HCT116 (cell line): ENCODE data around the gene LARP1. TPM values are rescaled to one million over a fixed set of nuclear protein-coding genes. Genes with fewer than 3 reads are reported as not detected.

ENCODE experiments used
- ATAC-seq: fragments of 200-7000 bp; cut with Tn5 transposase; 2 replicates; pipeline ENCODE4 v1.9.1; 2020; ENCODE audit warnings: mild to moderate bottlenecking, moderate library complexity
- BruUV-seq: library from RNA; stranded (reverse); fragments of 400-500 nt; replicated peaks from 2 replicates; lab custom pipeline; 2021; lab: Mats Ljungman, UMichigan
- CTCF ChIA-PET: fragments of 300-600 bp; sonication (Branson Sonifier 250); formaldehyde crosslinking; loops from one replicate; lab custom pipeline; 2021; ENCODE audit warnings: antibody characterized with exemption; lab: Charles Lee
- POLR2A ChIA-PET: fragments of 300-600, 350-600 bp; sonication (Branson Sonifier 250); formaldehyde crosslinking; loops from one replicate; lab custom pipeline; 2021; ENCODE audit warnings: antibody characterized with exemption; lab: Charles Lee
- RAD21 ChIA-PET, 2 experiments: fragments of 300-600 bp; sonication (Branson Sonifier 250); formaldehyde crosslinking; loops; one replicate each; lab custom pipeline; 2023; ENCODE audit warnings: low total read pairs in 2 of 2; ENCODE audit not compliant: uncharacterized antibody in 2 of 2, unreplicated experiment in 2 of 2, low non-redundant PET in 1 of 2; lab: Charles Lee
- DNase-seq: peaks from one replicate; pipeline ENCODE4 v3.0.0-alpha.2; 2010; ENCODE audit warnings: low read depth, low spot score
- H2AFZ ChIP-seq: fragments of 200-600 bp; shearing (Covaris generic), sonication (generic); 2 replicates; pipeline ENCODE4 v1.6.1; 2017; ENCODE audit warnings: low read depth, mixed run types, mixed read lengths, antibody characterized with exemption, low read length; ENCODE audit not compliant: poor library complexity, severe bottlenecking
- H3K27ac ChIP-seq: 2 replicates; pipeline ENCODE4 v1.5.1; 2012; ENCODE audit warnings: low read depth, low read length
- H3K27me3 ChIP-seq: fragments of 200-600 bp; sonication (generic); 2 replicates; pipeline ENCODE4 v1.6.1; 2016; ENCODE audit warnings: mixed run types, low read length, mixed read lengths; ENCODE audit not compliant: insufficient read depth
- H3K36me3 ChIP-seq, 2 experiments: fragments of 200-500 bp in 1 of 2; fragments of 200-600 bp in 1 of 2; sonication (Bioruptor generic) in 1 of 2; sonication (generic) in 1 of 2; 2 replicates each; pipeline versions ENCODE4 v1.5.1 to v1.6.1; 2014 to 2016; ENCODE audit warnings: low read length in 2 of 2, inconsistent platforms in 1 of 2, mixed read lengths in 1 of 2, mixed run types in 1 of 2; ENCODE audit not compliant: insufficient read depth in 2 of 2, control insufficient read depth in 1 of 2
- H3K4me1 ChIP-seq, 2 experiments: fragments of 200-600 bp in 1 of 2; sonication (generic) in 1 of 2; 2 replicates each; pipeline versions ENCODE4 v1.5.1 to v1.6.1; 2012 to 2017; ENCODE audit warnings: low read length in 2 of 2, inconsistent platforms in 1 of 2, mild to moderate bottlenecking in 1 of 2, mixed read lengths in 1 of 2, mixed run types in 1 of 2, moderate library complexity in 1 of 2; ENCODE audit not compliant: insufficient read depth in 2 of 2, control insufficient read depth in 1 of 2
- H3K4me2 ChIP-seq: fragments of 200-600 bp; sonication (generic); 2 replicates; pipeline ENCODE4 v1.6.1; 2017; ENCODE audit warnings: mixed run types, low read length, mixed read lengths
- H3K4me3 ChIP-seq, 2 experiments: fragments of 200-600 bp in 1 of 2; sonication (generic) in 1 of 2; replicated peaks in 1 of 2; 2 replicates each; pipeline ENCODE4 v1.5.1; 2011 to 2016; ENCODE audit warnings: low read length in 2 of 2, control low read depth in 1 of 2, low read depth in 1 of 2, mild to moderate bottlenecking in 1 of 2, mixed read lengths in 1 of 2, mixed run types in 1 of 2
- H3K79me2 ChIP-seq: fragments of 200-600 bp; sonication (generic); 2 replicates; pipeline ENCODE4 v1.6.1; 2017; ENCODE audit warnings: mild to moderate bottlenecking, mixed run types, low read length, moderate library complexity, mixed read lengths; ENCODE audit not compliant: insufficient read depth
- H3K9ac ChIP-seq: fragments of 200-600 bp; sonication (generic); 2 replicates; pipeline ENCODE4 v1.6.1; 2016; ENCODE audit warnings: low read length, mixed read lengths
- H3K9me2 ChIP-seq: fragments of 200-600 bp; sonication (generic), shearing (Covaris generic); 2 replicates; pipeline ENCODE4 v1.6.1; 2017; ENCODE audit warnings: mixed run types, mild to moderate bottlenecking, moderate library complexity; ENCODE audit not compliant: insufficient read depth
- H3K9me3 ChIP-seq, 2 experiments: fragments of 200-500 bp in 1 of 2; fragments of 200-600 bp in 1 of 2; sonication (Bioruptor generic) in 1 of 2; sonication (generic) in 1 of 2; 2 replicates each; pipeline ENCODE4 v1.6.1; 2014 to 2017; ENCODE audit warnings: low read length in 2 of 2, mixed read lengths in 2 of 2, inconsistent platforms in 1 of 2, low read depth in 1 of 2, mild to moderate bottlenecking in 1 of 2, mixed run types in 1 of 2, moderate library complexity in 1 of 2; ENCODE audit not compliant: control insufficient read depth in 1 of 2, insufficient read depth in 1 of 2
- H4K20me1 ChIP-seq: fragments of 200-600 bp; sonication (generic), shearing (Covaris generic); 2 replicates; pipeline ENCODE4 v1.6.1; 2017; ENCODE audit warnings: mixed run types, mild to moderate bottlenecking, moderate library complexity; ENCODE audit not compliant: insufficient read depth
- CEBPB ChIP-seq: IDR thresholded peaks from 2 replicates; pipeline ENCODE4 v1.6.1; 2012; ENCODE audit warnings: low read depth
- ELF1 ChIP-seq: IDR thresholded peaks from 2 replicates; pipeline ENCODE4 v1.6.1; 2012; ENCODE audit warnings: low read depth, borderline replicate concordance
- POLR2A ChIP-seq: IDR thresholded peaks from 2 replicates; pipeline ENCODE4 v1.7.0; 2011; ENCODE audit warnings: borderline replicate concordance; ENCODE audit not compliant: insufficient read depth, insufficient read length; ENCODE audit errors: extremely low read depth
- POLR2AphosphoS5 ChIP-seq: IDR thresholded peaks from 2 replicates; pipeline ENCODE4 v1.6.1; 2011; ENCODE audit warnings: mild to moderate bottlenecking, low read depth, low read length, moderate library complexity
- REST ChIP-seq: IDR thresholded peaks from 2 replicates; pipeline ENCODE4 v1.6.1; 2012; ENCODE audit warnings: low read depth
- SIN3A ChIP-seq: IDR thresholded peaks from 2 replicates; pipeline ENCODE4 v1.6.1; 2012; ENCODE audit warnings: low read depth
- SP1 ChIP-seq: IDR thresholded peaks from 2 replicates; pipeline ENCODE4 v1.6.1; 2012; ENCODE audit warnings: low read depth
- ZFX ChIP-seq: fragments of 450-650 bp; IDR thresholded peaks from 2 replicates; pipeline ENCODE4 v1.6.1; 2017
- intact Hi-C: fragments of 100-400 bp; cut with micrococcal nuclease; formaldehyde crosslinking; loops from 2 replicates; pipeline ENCODE4 v1.10.0; 2022
- total RNA-seq: library from RNA; stranded (reverse); gene quantifications from one replicate; pipeline ENCODE4 v1.2.1, GENCODE V29; 2021; ENCODE audit not compliant: unreplicated experiment
- TF ChIP-seq, protein P1 (sequence below), 3 experiments: fragments of 200-600 bp in 1 of 3; sonication (generic) in 1 of 3; IDR thresholded peaks in 2 of 3; conservative IDR thresholded peaks in 1 of 3; 2 replicates each; pipeline ENCODE4 v1.5.1; 2012 to 2017; ENCODE audit warnings: low read depth in 2 of 3, low read length in 2 of 3, antibody characterized with exemption in 1 of 3, borderline replicate concordance in 1 of 3, control low read depth in 1 of 3, mild to moderate bottlenecking in 1 of 3, mixed read lengths in 1 of 3, mixed run types in 1 of 3, moderate library complexity in 1 of 3; ENCODE audit not compliant: insufficient read depth in 1 of 3

The LARP1 gene
- total RNA-seq, 1 experiment from 2014 or later, result 201 TPM

GRCh38 chr5:154756009-154756867, 1.1 kb downstream of the LARP1 start:
- Histone ChIP-seq H3K4me3 (peak overlapping the region; percentile 90 to 92), H4K20me1 (peaks cover 31% of the 10 kb centered on the region; the same call in 1 of the 2 replicates), H3K36me3 (peaks cover 0 to 4% of the 10 kb centered on the region in 2 experiments; a peak in 1 of 4 replicates), H3K9me3 (no peaks in the 10 kb centered on the region)
- intact Hi-C loops, result no loop called here
- TF ChIP-seq CEBPB, result no peak
- TF ChIP-seq SIN3A, result no peak
- TF ChIP-seq ELF1, result no peak
- no peak for TF ChIP-seq POLR2A
- peak; percentile 76 for TF ChIP-seq ZFX
- no peak for TF ChIP-seq SP1
- no peak for TF ChIP-seq REST
- TF ChIP-seq, protein P1, sequence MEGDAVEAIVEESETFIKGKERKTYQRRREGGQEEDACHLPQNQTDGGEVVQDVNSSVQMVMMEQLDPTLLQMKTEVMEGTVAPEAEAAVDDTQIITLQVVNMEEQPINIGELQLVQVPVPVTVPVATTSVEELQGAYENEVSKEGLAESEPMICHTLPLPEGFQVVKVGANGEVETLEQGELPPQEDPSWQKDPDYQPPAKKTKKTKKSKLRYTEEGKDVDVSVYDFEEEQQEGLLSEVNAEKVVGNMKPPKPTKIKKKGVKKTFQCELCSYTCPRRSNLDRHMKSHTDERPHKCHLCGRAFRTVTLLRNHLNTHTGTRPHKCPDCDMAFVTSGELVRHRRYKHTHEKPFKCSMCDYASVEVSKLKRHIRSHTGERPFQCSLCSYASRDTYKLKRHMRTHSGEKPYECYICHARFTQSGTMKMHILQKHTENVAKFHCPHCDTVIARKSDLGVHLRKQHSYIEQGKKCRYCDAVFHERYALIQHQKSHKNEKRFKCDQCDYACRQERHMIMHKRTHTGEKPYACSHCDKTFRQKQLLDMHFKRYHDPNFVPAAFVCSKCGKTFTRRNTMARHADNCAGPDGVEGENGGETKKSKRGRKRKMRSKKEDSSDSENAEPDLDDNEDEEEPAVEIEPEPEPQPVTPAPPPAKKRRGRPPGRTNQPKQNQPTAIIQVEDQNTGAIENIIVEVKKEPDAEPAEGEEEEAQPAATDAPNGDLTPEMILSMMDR (IDR thresholded peaks at IDR 0.05 in 2 of 3, conservative IDR thresholded peaks at IDR 0.05 in 1 of 3; ENCODE audit: borderline replicate concordance in 1 of 3, insufficient read depth in 1 of 3, low read depth in 2 of 3, low read length in 2 of 3), result no peak
- TF ChIP-seq POLR2AphosphoS5, result peak; percentile 54; the same call in 1 of the 2 replicates
- TF ChIP-seq, all 23 proteins: peak for 2
- Histone ChIP-seq H2AFZ (no peak overlapping the region), H3K4me2 (peak overlapping the region; percentile 95), H3K9ac (peak overlapping the region; percentile 94), H3K27me3 (no peaks in the 10 kb centered on the region), H3K4me1 (peaks cover 31 to 57% of the 10 kb centered on the region in 2 experiments), H3K9me2 (no peaks in the 10 kb centered on the region), H3K27ac (peak overlapping the region; percentile 94), H3K79me2 (peaks cover 68% of the 10 kb centered on the region)
- CTCF ChIA-PET, result no interaction called here
- RAD21 ChIA-PET, result no interaction called here
- TSS peak; percentile 12 for BruUV-seq
- 0 out of 2 replicates have a peak, but pooled peaks have one; percentile 1 for ATAC-seq
- POLR2A ChIA-PET, result no interaction called here
- no peak for DNase-seq
